Measurements from ENCODE around the gene NEURL4. TPM values are rescaled to one million over a fixed set of nuclear protein-coding genes. Genes with fewer than 3 reads are reported as not detected.

NEURL4 gene
- total and polyA plus RNA-seq, 4 donors = 28.6 to 56.4 (median 36.3) TPM

DNA sequence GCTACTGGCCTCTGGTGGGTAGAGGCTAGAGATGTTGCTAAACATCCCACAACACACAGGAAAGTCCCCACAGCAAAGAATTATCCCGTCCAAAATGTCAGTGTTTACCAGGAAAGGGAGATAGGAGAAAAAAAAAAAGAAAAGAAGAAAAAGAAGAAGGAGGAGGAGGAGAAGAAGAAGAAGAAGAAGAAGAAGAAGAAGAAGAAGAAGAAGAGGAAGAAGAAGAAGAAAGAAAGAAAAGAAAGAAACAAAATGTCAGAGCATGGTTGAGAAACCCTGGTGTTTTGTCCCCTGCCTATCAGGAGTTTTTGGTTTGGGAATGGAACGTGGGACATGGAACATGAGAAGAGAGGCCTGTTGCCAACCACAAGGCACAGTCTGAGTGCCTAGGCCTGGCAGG lies 28.2 kb upstream of the NEURL4 start:
- no peaks in the 10 kb centered on the region for H3K9me3 ChIP-seq (ENCODE audit: control insufficient read depth, insufficient read depth, low read length)
- DNase-seq (ENCODE audit: low read depth in 4 of 6, low spot score in 6 of 6) = no peak
- peaks cover 5% of the 10 kb centered on the region for H3K36me3 ChIP-seq (ENCODE audit: control insufficient read depth, insufficient read depth, low read length)
- no peak overlapping the region for H3K4me3 ChIP-seq (ENCODE audit: low read depth, low read length)
- 89% methylated on average over 1 of the region's 2 CpGs for WGBS (ENCODE audit: insufficient coverage)
- H3K27me3 ChIP-seq (ENCODE audit: control insufficient read depth, insufficient read depth, low read length) = no peaks in the 10 kb centered on the region
- H3K27ac ChIP-seq (ENCODE audit: low read depth, low read length) = no peak overlapping the region
- H3K4me1 ChIP-seq (ENCODE audit: control insufficient read depth, insufficient read depth, low read length) = peaks cover 41% of the 10 kb centered on the region

DNA sequence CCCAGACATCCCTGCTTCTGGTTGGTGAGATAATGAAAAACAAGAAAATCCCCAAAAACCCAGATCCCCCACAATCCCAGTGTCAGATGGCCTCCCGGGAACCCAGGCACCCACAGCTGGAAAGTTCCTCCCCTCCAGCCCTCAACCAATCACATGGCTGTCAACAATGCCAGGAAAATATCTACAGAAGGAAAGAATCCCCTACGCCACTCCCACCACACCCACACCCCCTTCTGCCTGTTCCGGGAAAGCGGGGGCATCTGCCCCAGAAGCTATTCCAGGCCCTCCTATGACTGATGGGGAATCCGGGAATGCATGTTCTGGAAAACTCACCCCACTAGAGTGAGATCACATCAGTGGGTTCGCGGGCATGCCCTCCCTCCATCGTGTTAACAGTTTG lies 27.6 kb upstream of the NEURL4 start:
- no peaks in the 10 kb centered on the region for H3K9me3 ChIP-seq (ENCODE audit: control insufficient read depth, insufficient read depth, low read length)
- no peak for DNase-seq (ENCODE audit: low read depth in 4 of 6, low spot score in 6 of 6)
- H3K4me3 ChIP-seq (ENCODE audit: low read depth, low read length) = no peak overlapping the region
- no peaks in the 10 kb centered on the region for H3K27me3 ChIP-seq (ENCODE audit: control insufficient read depth, insufficient read depth, low read length)
- 78% methylated on average over 7 of the region's 8 CpGs for WGBS (ENCODE audit: insufficient coverage)
- peaks cover 5% of the 10 kb centered on the region for H3K36me3 ChIP-seq (ENCODE audit: control insufficient read depth, insufficient read depth, low read length)
- H3K27ac ChIP-seq (ENCODE audit: low read depth, low read length) = no peak overlapping the region
- H3K4me1 ChIP-seq (ENCODE audit: control insufficient read depth, insufficient read depth, low read length) = peaks cover 45% of the 10 kb centered on the region

DNA sequence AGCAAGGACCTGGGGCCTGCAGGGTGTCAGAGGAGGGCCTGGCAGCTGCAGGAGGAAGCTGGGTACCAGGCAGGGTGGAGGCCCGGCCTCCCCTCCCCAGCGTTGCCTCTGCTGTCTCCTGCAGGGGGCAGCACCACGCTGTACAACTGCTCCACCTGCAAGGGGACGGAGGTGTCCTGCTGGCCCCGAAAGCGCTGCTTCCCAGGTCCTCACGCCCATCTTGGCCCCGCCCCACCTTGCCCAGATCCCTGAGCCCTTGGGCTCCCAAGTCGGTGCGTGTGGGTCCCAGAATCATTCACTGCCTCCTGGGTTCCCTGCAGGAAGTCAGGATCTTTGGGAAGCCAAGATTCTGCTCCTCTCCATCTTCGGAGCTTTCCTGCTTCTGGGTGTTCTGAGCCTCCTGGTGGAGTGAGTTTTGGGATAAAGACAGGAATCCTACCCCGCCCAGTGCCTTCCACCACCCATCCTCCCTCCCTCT lies 27.0 kb upstream of the NEURL4 start:
- peaks cover 48% of the 10 kb centered on the region for H3K4me1 ChIP-seq (ENCODE audit: control insufficient read depth, insufficient read depth, low read length)
- no peak overlapping the region for H3K4me3 ChIP-seq (ENCODE audit: low read depth, low read length)
- peak in 2 of 6 donors; percentile 73 to 76 for DNase-seq (ENCODE audit: low read depth in 4 of 6, low spot score in 6 of 6)
- peak overlapping the region; percentile 88 for H3K27ac ChIP-seq (ENCODE audit: low read depth, low read length)
- 23% methylated on average over 11 of the region's 12 CpGs for WGBS (ENCODE audit: insufficient coverage)
- peaks cover 5% of the 10 kb centered on the region for H3K36me3 ChIP-seq (ENCODE audit: control insufficient read depth, insufficient read depth, low read length)
- H3K27me3 ChIP-seq (ENCODE audit: control insufficient read depth, insufficient read depth, low read length) = no peaks in the 10 kb centered on the region
- H3K9me3 ChIP-seq (ENCODE audit: control insufficient read depth, insufficient read depth, low read length) = no peaks in the 10 kb centered on the region

DNA sequence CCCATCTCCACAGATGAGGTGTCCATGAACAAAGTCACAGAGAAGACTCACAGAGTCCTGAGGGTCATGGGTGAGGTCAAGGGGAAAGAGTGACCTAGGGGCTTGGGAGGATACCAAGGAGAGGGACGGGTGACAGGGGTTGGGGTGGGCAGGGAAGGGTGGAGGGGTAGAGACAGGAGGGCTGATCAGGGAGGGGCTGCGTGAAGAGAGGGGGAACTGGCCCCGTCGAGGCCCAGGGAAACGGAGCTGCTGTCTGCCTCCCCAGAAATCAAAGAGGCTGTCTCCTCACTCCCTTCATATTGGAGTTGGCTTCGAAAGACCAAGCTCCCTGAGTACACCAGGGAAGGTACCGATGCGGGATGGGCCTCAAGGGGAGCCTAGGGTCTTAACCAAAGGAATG lies 26.4 kb upstream of the NEURL4 start:
- WGBS (ENCODE audit: insufficient coverage) = 90% methylated on average over 1 of the region's 8 CpGs
- Histone ChIP-seq H3K4me3 (ENCODE audit: low read depth, low read length) (no peak overlapping the region), H3K27ac (ENCODE audit: low read depth, low read length) (peak overlapping the region; percentile 88)

DNA sequence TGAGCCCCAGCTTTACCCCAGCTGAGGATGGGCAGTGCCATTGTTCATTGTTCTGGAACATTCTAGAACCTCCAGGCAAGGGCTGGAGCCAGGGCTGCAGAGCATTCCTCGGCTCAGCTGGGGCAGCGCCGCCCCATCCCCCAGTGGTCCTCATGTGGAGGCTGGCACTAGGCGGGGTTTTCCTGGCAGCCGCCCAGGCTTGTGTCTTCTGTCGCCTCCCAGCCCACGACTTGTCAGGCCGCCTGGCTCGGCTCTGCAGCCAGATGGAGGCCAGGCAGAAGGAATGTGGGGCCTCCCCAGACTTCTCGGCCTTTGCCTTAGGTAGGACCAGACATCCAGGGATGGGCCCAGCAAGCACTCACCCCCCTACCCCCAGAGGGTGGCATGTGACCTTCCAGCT lies 25.9 kb upstream of the NEURL4 start, which contains the start of gene TMEM95:
TSS of gene TMEM95 (plus strand) at position 104 of the 400 bp plus-strand sequence. CDS start at position 153, 49 bp downstream.
- Histone ChIP-seq H3K4me3 (ENCODE audit: low read depth, low read length) (no peak within 1 kb of the TSS), H3K9me3 (ENCODE audit: control insufficient read depth, insufficient read depth, low read length) (no peaks in the 10 kb centered on the region), H3K27me3 (ENCODE audit: control insufficient read depth, insufficient read depth, low read length) (no peaks in the 10 kb centered on the region), H3K4me1 (ENCODE audit: control insufficient read depth, insufficient read depth, low read length) (peaks cover 58% of the 10 kb centered on the region), H3K36me3 (ENCODE audit: control insufficient read depth, insufficient read depth, low read length) (peaks cover 5% of the 10 kb centered on the region), H3K27ac (ENCODE audit: low read depth, low read length) (peak within 1 kb of the TSS; percentile 88)
- 33% methylated on average over 10 of the region's 10 CpGs for WGBS (ENCODE audit: insufficient coverage)
- peak in 4 of 6 donors; percentile 24 to 90 (median 62) for DNase-seq (ENCODE audit: low read depth in 4 of 6, low spot score in 6 of 6)

More for the DNA sequence above, 26.4 kb upstream of the NEURL4 start:
- peaks cover 53% of the 10 kb centered on the region for H3K4me1 ChIP-seq (ENCODE audit: control insufficient read depth, insufficient read depth, low read length)
- H3K36me3 ChIP-seq (ENCODE audit: control insufficient read depth, insufficient read depth, low read length) = peaks cover 5% of the 10 kb centered on the region
- no peaks in the 10 kb centered on the region for H3K9me3 ChIP-seq (ENCODE audit: control insufficient read depth, insufficient read depth, low read length)
- no peak for DNase-seq (ENCODE audit: low read depth in 4 of 6, low spot score in 6 of 6)
- no peaks in the 10 kb centered on the region for H3K27me3 ChIP-seq (ENCODE audit: control insufficient read depth, insufficient read depth, low read length)

DNA sequence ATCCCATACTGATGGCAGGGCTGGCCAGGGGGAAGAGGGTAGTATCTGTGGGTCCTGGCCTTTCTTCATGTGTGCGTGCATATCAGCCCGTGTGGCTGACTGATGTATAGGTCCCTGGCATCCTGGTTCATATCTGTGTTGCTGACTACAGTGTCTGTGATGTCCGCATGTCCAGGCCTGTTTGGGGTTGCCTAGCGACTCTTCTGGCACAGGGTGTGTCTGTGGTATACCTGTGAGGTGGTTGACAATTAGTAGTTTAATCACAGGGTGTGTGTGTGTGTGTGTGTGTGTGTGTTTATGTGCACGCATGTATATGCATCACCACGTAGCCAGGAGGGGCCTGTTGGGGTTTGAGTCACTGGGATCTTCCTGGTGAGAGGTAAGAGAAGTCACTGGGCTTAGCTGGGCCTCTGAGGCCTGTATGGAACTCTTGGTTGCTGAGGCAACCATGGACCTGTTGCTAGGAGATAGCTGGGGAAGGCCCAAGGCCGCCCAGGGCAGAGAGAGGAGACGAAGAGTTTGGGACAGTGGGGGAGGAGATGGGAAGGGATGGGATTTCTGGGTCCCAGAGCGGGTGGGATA lies 25.2 kb upstream of the NEURL4 start:
- Histone ChIP-seq H3K9me3 (ENCODE audit: control insufficient read depth, insufficient read depth, low read length) (no peaks in the 10 kb centered on the region), H3K27me3 (ENCODE audit: control insufficient read depth, insufficient read depth, low read length) (no peaks in the 10 kb centered on the region), H3K4me1 (ENCODE audit: control insufficient read depth, insufficient read depth, low read length) (peaks cover 65% of the 10 kb centered on the region), H3K27ac (ENCODE audit: low read depth, low read length) (peak overlapping the region; percentile 88), H3K4me3 (ENCODE audit: low read depth, low read length) (no peak overlapping the region), H3K36me3 (ENCODE audit: control insufficient read depth, insufficient read depth, low read length) (peaks cover 5% of the 10 kb centered on the region)
- 43% methylated on average over 8 of the region's 9 CpGs for WGBS (ENCODE audit: insufficient coverage)
- peak in 3 of 6 donors; percentile 31 to 75 (median 72) for DNase-seq (ENCODE audit: low read depth in 4 of 6, low spot score in 6 of 6)

DNA sequence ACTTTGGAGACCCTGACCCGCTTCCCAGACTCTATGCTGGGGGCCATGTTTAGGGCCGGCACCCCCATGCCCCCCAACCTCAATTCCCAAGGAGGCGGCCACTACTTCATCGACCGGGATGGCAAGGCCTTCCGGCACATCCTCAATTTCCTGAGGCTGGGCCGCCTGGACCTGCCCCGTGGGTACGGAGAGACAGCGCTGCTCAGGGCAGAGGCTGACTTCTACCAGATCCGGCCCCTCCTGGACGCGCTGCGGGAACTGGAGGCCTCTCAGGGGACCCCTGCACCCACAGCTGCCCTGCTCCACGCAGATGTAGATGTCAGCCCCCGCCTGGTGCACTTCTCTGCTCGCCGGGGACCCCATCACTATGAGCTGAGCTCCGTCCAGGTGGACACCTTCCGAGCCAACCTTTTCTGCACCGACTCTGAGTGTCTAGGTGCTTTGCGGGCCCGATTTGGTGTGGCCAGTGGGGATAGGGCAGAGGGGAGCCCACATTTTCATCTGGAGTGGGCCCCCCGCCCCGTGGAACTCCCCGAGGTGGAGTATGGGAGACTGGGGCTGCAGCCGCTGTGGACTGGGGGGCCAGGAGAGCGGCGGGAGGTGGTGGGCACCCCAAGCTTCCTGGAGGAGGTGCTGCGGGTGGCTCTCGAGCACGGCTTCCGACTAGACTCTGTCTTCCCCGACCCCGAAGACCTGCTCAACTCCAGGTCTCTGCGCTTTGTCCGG lies 23.9 kb upstream of the NEURL4 start:
- Histone ChIP-seq H3K9me3 (ENCODE audit: control insufficient read depth, insufficient read depth, low read length) (no peaks in the 10 kb centered on the region), H3K4me1 (ENCODE audit: control insufficient read depth, insufficient read depth, low read length) (peaks cover 76% of the 10 kb centered on the region), H3K36me3 (ENCODE audit: control insufficient read depth, insufficient read depth, low read length) (peaks cover 8% of the 10 kb centered on the region), H3K27me3 (ENCODE audit: control insufficient read depth, insufficient read depth, low read length) (no peaks in the 10 kb centered on the region), H3K4me3 (ENCODE audit: low read depth, low read length) (no peak overlapping the region), H3K27ac (ENCODE audit: low read depth, low read length) (peak overlapping the region; percentile 99)
- DNase-seq (ENCODE audit: low read depth in 4 of 6, low spot score in 6 of 6) = no peak
- WGBS (ENCODE audit: insufficient coverage) = 90% methylated on average over 34 of the region's 37 CpGs

DNA sequence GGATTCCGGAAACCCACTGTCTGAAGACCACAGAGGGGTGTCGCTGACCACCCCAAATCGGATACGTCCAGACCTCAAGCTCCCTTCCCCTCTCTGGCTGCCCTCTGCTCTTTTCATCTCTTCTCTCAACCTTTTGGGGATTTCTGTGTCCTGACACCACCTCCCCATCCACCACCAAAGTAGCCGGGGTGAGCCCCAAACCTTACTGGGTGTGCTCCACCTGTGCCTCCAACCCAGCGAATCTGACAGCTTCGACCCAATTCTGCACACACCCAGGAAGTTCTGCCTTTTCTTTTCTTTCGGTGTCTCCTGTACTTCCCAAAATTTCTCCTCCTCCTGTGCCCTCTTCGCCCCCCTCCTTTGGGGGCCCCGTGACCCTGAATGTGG lies 23.4 kb upstream of the NEURL4 start:
- WGBS (ENCODE audit: insufficient coverage) = 38% methylated on average over 10 of the region's 10 CpGs
- Histone ChIP-seq H3K4me1 (ENCODE audit: control insufficient read depth, insufficient read depth, low read length) (peaks cover 76% of the 10 kb centered on the region), H3K27me3 (ENCODE audit: control insufficient read depth, insufficient read depth, low read length) (no peaks in the 10 kb centered on the region), H3K27ac (ENCODE audit: low read depth, low read length) (peak overlapping the region; percentile 99), H3K4me3 (ENCODE audit: low read depth, low read length) (peak overlapping the region; percentile 83), H3K36me3 (ENCODE audit: control insufficient read depth, insufficient read depth, low read length) (peaks cover 9% of the 10 kb centered on the region), H3K9me3 (ENCODE audit: control insufficient read depth, insufficient read depth, low read length) (no peaks in the 10 kb centered on the region)
- no peak for DNase-seq (ENCODE audit: low read depth in 4 of 6, low spot score in 6 of 6)

DNA sequence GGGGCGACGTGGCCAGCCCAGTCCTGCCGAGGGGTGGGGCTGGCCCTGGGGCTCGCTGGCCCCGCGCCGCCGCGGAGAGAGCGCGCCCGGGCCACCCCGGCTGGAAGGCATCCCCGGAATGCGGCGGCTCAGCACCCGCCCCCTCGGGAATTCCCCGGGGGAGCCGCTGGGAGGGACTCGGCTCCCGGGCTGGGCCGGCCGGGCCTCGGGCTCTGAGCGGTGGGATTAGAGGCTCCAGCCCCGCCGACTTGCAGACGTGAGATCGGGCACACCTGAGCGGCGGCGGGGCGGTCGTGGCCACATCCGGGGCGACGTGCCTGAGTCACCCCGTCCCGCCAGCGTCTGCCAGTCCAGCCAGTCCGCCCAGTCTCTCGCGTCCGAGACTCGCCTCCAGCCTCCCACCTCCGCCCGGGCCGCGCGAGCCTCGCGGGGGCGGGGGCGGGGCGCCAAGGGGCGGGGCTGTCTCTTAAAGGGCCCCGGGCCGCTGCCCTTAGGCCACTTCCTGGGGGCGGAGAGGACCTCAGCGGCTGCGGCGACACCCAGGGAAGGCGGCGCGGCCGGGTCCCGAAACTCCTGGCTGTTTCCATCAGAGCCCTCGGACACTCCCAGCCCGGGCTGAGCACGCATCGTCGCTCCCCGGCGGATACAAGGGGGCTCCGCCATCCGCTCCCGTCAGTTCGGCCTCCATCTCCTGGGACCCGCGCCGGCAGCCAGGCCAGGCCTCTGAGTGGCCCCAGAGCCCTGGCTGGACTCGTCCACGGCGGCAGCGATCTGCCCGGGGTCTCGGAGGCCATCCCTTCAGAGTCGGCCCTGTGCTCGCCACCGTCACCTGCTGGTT lies 22.7 kb upstream of the NEURL4 start, which contains the start of gene KCTD11:
TSS of gene KCTD11 (plus strand) at position 498 of the 838 bp plus-strand sequence.
- peak within 1 kb of the TSS; percentile 83 for H3K4me3 ChIP-seq (ENCODE audit: low read depth, low read length)
- peak within 1 kb of the TSS; percentile 99 for H3K27ac ChIP-seq (ENCODE audit: low read depth, low read length)
- H3K36me3 ChIP-seq (ENCODE audit: control insufficient read depth, insufficient read depth, low read length) = peaks cover 9% of the 10 kb centered on the region
- no peaks in the 10 kb centered on the region for H3K27me3 ChIP-seq (ENCODE audit: control insufficient read depth, insufficient read depth, low read length)
- under 1% methylated on average over 91 of the region's 91 CpGs for WGBS (ENCODE audit: insufficient coverage)
- DNase-seq (ENCODE audit: low read depth in 4 of 6, low spot score in 6 of 6) = peak in 4 of 6 donors; percentile 69 to 94 (median 82)
- H3K9me3 ChIP-seq (ENCODE audit: control insufficient read depth, insufficient read depth, low read length) = no peaks in the 10 kb centered on the region
- H3K4me1 ChIP-seq (ENCODE audit: control insufficient read depth, insufficient read depth, low read length) = peaks cover 76% of the 10 kb centered on the region
